Tibial nerve (tissue), 3 donors: ENCODE data around the gene KCNK13.

Experiments used
- CTCF ChIP-seq, 5 experiments: fragments of 200-600 bp in 3 of 5; fragments of 450-650 bp in 2 of 5; sonication (generic) in 3 of 5; IDR thresholded peaks; one replicate each; pipeline ENCODE4 v1.5.1; 2016 to 2019; ENCODE audit warnings: antibody characterized with exemption in 5 of 5, mild to moderate bottlenecking in 3 of 5, moderate library complexity in 2 of 5
- POLR2A ChIP-seq, 2 donors: fragments of 450-650 bp; IDR thresholded peaks; one replicate each; pipeline ENCODE4 v1.6.1; 2017; ENCODE audit warnings: antibody characterized with exemption in 2 of 2, mild to moderate bottlenecking in 2 of 2, moderate library complexity in 2 of 2

GRCh38 chr14:90184094-90184493, 122.3 kb downstream of the KCNK13 start:
- TF ChIP-seq POLR2A (IDR thresholded peaks at IDR 0.05) (no peak), CTCF (IDR thresholded peaks at IDR 0.05) (no peak)
